ENCODE results near the gene TTLL11.

Gene TTLL11

DNA sequence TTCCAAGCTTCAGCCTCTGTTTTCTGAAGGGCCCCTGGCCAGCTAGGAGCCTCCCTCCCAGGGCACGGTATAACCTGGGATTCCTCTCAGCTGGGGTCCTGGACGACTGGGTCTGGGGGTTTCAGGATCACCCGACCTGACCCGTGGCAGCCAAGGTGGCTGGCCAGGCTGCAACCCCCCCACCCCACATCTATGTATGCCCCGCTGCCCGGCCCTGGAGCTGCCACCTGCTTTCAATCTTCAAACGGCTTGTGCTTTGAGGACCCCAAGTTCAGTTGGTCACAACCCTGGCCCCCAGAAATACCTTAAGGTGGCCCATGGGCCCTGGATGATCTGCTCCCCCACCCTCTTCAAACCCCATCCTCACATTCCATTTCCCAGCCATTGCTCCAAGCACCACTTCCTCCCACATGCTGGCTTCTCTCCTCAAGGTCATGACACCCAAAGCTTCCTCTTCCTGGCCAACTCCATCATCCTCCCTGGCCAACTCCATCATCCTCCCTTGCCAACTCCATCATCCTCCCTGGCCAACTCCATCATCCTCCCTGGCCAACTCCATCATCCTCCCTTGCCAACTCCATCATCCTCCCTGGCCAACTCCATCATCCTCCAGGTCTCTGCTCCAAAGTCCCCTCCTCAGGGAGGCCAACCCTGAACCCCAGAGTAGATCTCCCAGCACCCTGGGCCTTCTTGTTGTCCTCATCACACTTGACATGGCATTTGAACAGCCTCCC, 17.2 kb upstream of the TTLL11 start:
- DNase-seq (ENCODE audit: low read depth in 2 of 2), result no peak

DNA sequence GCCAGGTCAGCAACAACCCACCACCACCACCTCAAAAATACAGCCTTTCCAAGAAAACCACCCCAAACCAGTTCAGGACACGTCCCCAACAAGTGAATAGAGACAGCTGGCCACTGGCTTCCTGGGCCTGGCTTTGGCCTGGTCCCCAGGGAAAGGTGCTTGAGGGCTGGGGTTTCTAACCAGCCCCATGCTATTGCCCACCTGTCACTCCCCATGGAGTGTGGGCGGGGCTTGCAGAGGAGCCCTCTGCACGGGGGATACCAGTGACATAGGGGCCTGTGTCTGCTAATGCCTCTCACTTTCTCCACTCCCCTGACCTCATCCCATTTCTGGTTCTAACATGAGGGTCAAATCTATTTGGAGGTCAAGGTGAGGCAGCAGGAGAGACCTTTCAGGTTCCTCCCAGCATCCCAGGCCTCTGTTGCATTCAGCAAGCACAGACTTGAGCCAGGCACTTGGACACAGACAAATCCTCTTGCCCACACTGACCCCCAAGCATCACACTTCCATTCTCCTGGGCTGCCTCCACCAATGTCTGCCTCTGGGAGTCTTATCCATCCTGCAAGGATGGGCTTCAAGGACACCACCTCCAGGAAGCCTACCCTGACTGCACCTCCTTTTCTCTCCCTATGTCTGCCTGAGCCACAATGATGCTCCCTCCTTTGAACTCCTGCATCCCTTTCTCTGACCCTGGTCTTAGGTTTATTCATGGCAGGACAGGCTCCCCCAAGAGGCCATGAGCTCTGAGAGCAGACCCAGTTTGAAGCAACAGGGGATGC, 16.1 kb upstream of the TTLL11 start:
- no peak for DNase-seq (ENCODE audit: low read depth in 2 of 2)

DNA sequence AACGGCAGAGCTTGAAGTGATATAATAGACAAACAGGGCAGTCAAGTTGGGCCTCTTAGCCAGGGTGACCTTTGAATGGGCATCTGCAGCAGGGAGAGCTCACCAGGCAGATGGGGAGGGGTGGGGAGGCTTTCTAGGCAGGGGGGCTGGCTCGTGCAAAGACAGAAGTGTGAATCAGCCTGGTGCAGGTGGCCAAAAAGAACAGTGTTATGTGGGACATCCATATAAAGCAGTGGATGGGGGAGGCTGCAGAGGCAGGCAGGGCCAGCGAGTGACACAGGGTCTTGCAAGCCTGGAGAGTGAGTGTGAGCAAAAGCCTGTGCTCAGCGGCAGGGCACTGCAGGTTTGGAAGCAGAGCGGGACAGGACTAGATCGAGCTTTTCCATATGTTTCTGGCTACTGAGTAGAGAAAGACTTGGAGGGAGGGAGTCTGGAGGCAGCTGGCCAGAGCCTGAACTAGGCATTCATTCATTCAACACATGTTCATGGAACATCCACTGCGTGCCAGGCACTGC, 14.2 kb upstream of the TTLL11 start:
- no peak for DNase-seq (ENCODE audit: low read depth in 2 of 2)

DNA sequence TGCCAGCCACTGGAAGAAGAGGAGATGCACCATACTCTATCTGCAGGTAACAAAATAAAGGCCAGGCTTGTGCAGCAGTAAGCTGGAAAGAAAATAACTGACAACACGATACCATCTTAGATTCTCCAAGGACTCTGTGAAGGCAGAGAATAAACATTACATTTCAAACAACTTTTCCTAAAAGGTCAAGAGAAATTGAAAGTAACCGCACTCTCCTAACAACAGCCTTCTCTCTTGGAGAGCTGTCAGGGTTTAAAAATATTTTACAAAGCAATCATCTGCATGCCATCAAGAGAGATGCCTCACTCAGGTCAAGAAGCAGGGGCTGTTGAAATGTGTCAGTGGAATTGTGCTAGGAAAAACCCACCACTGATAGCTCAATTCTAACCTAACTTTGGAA, 13.5 kb upstream of the TTLL11 start:
- DNase-seq (ENCODE audit: low read depth in 2 of 2), result no peak

DNA sequence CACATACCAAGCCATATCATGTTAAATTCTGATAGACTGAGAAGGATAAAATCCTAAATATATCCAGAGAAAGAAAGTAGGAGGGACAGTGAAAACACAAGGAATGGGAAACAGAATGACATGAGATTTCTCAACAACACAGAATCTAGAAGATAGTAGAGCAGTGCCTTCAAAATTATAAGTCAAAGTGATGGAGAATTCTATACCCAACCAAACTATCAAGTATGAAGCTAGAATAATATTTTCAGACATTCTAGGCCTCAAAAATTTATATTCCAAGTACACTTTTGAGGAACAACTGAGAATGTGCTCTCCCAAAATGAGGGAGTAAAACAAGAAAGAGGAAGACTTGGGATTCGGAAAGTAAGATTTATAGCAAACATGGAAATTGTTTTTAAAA, 10.9 kb upstream of the TTLL11 start:
- no peak for DNase-seq (ENCODE audit: low read depth in 2 of 2)

DNA sequence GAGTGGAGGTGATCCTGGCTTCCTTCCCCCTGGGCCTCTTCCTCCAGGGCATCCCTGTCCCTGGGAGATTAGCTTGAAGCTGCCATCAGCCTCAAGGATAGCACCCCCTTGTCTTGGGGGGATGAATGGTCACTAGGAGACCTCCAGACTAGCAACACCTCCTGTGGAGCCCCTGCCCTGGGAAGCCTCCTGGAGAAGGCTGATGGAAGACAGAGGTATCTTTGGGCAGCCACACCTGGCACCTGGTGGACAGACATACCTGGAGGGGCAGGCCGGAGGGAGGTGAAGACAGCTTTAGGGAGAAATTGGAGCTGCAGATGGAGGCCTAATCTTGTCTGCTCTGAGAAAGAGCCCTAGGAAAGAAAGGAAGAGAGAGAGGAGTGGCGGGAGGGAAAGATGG, 9.0 kb upstream of the TTLL11 start:
- DNase-seq (ENCODE audit: low read depth in 2 of 2), result no peak

DNA sequence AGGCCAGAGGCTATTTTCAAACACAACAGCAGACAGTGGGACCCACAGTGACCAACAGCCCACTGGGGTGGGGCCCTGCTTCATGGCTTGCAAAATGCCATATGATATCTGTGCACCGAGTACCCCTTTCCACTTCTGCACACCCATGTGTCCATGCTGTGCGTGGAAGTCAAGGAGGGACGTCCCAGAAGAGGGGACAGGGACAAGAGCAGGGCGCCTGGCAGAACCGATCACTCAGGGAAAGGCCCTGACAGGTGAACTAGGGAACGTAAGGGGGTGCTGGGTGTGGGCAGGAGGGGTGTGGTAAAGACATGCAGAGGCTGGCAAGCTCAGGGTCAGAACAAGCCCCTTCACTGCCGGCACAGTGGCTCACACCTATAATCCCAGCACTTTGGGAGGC, 7.6 kb upstream of the TTLL11 start:
- DNase-seq (ENCODE audit: low read depth in 2 of 2), result no peak

DNA sequence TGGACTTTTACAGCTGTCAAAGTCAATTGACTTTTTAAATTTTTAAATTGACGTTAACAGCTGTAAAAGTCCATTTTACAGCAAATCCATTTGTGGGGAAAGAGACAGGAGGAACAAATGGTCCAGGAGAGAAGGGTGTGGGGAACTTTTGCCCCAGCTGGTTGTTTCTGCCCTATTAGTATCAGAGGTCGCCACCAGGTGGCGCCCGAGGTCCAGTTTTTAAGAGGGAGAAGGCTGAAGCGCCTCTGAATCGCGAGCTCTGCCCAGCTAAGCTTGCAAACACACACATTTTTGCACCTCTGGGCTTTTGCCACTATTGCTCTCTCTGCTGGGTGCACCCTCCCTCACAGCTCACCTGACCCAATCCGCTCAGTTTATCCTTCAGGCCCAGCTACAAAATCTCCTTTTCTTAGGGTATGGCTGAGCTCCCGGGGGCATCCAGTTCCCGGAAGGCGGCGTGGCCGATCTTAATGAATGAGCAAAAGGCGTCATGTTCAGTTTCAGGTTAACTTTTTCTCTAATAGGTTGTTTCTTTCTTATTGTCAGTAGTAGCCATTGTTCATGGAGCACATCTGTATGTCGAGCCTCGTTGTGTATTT, 6.3 kb upstream of the TTLL11 start:
- DNase-seq (ENCODE audit: low read depth in 2 of 2), result peak; percentile 43 to 63

DNA sequence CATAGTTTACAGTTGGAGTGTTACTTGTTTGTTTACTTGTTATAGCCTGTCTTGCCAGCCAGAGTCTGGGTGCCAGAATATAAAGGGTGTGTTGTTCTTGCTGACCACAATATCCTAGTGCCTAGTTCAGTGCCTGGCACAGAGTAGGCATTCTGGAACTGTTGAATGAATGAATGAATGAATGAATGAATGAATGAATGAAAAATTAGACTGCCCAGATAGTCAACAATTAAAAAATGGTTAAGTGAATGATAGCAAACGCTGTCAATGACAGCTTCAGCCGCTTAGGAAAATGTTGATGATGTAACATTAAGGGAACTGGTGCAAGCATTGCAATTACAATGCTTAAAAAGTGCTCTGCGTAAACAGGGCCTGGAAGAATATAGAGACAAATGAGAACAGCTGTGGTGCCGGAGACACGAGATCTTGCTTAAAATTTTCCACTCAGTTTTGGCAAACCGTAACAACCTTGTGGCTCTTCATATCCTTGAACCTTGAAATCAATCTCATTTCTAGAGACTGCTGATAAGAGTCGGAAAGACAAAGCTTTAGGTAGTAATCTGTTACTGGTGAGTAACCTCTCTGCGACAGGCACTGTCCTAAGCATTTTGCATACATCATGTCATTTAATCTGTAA, 4.7 kb upstream of the TTLL11 start:
- DNase-seq (ENCODE audit: low read depth in 2 of 2), result no peak

DNA sequence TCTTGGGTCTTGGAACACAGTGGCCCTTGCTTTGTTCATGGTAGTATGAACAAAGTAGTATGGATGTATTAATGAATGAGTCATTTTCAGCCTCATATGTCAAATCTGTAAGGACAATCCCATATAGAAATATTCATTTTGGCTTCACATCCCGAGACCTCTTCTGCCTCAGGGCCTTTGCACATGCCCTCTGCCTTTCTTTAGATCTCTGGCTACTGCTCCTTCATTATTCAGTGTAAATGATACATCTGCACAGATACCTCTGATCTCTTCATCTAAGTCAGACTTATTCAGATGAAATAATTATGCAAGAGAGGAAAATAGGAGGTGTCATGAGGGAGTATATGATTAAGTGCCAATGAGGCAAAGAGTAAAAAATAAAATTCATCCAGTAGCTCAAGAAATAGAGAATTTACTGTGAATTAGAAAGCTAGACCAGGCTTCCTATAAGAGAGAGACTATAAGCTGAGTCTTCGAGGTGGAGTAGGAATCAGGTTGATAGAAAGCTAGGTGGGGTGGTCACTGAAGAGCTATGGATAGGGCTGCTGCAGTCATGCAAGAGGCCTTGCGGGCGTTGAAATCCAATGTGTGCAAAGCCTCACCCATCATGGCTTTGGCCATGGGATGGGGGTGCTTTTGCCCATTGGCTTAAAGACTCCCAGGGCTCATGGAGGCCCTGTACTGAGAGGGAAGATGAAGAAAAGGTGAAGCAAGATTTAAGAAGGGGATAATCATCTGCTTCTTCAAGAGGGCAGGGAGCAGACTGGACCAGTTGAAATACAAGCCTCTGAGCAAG, 3.7 kb upstream of the TTLL11 start:
- DNase-seq (ENCODE audit: low read depth in 2 of 2), result no peak

DNA sequence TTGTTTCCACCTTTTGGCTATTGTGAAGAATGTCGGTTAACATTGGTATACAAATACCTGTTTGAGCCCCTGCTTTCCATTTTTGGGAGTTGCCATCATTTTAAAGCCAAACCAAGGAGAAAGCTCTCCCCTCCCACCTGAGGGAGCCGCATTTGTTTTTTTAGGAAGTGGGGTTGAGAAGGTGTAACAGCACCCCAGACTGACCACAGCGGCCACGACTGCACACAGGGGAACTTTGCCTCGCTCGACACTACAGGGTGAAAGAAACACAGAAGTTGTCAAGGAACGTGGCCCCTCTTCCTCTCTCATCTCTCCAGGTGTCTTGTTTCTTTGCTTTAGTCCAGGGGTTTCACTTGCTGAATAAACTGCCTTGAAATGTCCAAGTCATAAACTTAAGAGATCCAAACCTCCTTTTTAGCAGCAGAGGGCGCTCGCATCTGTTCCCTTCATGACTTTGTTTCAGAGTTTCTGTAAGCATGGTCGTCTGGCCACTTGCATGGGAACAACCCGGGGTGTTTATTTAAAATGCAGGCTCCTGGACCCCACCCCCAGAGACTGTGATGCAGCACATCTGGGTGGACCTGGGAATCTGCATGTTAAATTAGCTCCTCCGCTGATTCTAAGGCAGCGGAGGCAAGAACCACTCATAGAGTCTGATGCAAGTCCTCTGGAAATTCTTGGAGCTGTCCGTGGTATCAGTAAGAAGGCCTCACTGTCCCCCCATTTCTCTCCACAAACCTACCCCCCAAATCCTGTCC, 2.1 kb upstream of the TTLL11 start:
- DNase-seq (ENCODE audit: low read depth in 2 of 2), result peak in 1 of 2 donors; percentile 26

DNA sequence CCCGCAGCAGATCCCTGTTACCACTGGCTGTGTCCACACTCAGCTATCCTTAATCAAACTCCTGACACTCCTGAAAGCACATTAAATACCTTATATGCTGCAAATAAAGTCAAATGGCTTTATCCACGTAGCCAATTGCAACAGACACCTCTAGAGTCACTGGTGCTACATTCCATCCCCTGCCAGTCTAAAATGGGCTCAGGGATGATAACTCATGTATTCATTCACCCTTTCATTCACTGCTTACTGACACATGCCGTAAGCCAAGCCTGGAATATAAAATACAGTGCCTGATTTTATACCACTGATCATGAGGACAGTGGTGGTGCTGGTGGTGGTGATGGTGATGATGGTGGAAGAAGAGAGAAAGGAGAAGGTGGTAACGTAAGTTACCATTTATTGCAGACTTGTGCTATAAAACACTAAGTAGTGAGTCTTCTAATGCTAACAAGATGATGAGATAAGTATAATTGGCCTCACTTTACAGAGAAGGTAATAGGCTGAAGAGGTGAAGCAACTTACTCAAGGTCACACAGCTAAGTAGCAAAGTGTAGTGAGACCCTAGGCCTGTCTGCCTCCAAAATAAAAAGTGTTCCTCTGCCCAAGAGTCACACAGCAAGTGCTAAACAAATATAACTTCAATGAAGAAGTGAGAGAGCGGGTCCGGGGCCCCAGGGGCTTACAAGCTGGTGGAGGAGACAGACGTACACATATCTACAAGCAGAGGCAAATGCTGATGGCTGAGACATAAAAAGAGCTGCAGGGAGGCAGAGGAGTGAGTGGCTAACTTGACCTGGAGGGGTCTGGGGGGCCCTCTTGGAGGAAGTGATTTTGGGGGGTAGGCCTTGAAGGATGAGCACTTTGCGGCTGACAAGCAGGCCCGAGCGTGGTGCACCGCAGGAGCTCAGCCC, 1.2 kb downstream of the TTLL11 start:
- no peak for DNase-seq (ENCODE audit: low read depth in 2 of 2)

DNA sequence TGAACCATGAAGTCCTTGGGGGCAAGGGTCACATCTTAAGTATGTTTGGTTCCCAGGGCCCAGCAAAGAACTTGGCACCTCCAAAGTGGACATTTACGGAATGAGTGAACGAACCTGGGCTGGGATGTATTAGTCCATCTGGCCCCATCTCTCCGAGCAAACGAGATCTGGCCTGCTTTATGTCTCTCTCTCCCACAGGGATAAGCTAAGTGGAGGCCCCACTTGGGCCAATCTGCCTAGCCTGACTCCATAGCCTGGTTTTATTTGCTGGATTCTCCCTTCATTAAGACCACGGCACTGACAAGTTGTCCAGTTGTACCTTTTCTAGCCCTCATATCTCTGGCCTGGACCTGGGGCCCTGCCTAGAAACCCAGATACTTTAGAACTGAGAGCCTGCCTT, 2.1 kb downstream of the TTLL11 start:
- no peak for DNase-seq (ENCODE audit: low read depth in 2 of 2)

DNA sequence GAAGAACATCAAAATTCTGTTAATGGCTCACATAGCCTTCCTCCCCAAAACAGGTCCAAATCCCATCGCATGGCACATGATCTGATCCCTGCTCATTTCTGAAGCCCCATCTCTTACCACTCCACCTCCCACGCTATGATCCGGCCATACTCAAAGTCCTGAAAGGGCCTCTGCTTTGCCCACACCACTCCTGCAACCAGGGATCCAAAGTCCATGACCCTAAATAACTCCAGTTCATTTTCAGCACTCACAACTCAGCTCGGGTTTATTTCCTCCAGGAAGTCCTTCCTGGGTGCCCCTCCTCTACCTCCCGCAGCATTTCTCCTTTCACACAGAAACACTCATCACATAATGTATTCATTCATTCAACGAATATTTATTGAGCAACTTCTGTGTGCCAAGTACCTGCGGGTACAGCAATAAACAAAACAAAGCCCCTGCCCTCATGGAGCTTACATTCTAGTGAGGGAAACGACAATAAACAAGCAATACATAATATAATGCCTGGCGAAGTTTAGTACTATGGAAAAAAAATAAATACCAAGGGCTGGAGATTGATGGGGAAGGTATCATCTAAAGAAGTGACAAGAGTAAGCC, 2.7 kb downstream of the TTLL11 start:
- DNase-seq (ENCODE audit: low read depth in 2 of 2), result no peak

DNA sequence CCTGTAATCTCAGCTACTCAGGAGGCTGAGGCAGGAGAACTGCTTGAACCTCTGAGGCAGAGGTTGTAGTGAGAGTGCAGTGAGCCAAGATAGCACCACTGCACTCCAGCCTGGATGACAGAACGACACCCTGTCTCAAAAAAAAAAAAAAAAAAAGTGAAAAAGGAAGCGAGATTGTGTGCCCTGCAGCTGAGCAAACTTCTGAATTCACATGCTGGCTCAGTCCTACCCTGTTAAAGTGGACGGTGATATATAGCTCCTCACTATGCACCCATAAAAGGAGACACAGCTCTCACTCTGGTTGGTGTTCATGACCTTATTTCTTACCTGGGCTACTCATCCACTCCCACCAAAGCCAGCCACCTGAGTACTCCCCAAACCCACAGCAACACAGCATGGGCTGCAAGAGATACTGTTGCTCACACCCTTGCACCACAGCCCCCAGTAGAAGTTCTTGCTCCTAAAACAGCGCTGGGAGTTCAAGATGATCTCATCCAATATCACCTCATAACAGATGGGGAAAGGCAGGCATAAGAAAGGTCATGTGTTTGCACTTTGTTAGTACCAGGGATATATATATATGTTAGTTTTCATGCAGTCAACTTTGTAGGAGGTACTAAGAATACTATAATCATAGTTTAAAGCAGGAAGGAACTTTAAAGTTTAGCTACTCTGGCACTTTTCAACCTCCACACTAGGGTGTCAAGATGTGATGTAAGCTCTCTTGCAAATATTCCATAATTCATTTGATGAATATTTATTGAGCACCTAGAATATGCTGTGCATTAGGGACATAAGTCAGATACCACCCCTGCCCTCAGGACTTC, 4.0 kb downstream of the TTLL11 start:
- DNase-seq (ENCODE audit: low read depth in 2 of 2), result no peak

DNA sequence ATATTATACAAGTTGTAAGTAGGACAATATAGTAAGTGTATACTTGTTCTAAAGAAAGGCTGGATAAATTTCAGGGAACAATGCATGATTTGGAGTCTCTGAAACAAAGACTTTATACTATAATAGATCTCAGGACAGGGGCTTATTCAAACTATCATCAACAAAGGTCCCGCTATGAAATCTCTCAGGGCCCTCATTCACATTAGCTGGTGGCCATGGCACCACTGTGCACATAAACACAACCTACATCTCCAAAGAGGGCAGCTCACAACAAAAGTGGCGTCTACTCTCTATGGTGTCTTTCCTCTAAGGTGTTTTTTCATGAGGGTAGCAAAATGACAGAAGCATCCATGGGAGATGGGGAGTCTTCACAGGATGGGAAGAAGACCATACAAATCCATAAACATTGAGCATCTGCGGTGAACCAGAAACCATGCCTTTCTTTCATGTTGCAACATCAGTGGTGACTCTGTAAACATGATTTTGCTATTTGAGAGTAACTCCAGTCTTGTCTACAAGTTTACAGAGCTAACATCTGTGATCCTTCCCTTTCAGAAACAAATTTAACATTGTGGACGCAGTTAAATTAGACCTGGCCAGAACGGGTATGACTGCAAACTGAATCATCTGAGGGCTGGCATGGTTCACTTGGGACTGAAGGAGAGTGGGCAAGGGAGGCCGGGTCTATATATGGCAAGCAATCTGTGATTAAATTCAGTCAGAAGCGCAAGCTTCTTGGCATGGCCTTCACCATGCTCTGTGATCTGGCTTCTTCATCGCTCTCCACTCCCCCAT, 5.5 kb downstream of the TTLL11 start:
- DNase-seq (ENCODE audit: low read depth in 2 of 2), result no peak

DNA sequence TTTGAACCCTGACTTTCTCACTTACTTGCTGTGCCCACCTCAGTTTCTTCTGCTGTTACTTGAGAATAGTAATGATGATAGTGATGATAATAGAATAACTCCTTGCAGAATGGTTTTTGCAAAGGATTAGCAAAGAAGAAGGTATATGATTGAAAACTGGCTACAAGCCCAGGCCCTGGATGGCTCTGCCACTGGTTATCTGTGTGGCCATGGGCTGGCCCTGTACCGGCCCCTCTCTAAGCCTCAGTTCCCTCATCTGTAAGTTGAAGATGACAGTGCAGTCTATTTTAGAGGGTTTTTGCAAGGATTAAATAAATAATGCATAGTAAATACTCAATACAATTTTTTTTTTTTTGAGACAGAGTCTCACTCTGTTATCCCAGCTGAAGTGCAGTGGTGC, 6.2 kb downstream of the TTLL11 start:
- DNase-seq (ENCODE audit: low read depth in 2 of 2), result no peak

DNA sequence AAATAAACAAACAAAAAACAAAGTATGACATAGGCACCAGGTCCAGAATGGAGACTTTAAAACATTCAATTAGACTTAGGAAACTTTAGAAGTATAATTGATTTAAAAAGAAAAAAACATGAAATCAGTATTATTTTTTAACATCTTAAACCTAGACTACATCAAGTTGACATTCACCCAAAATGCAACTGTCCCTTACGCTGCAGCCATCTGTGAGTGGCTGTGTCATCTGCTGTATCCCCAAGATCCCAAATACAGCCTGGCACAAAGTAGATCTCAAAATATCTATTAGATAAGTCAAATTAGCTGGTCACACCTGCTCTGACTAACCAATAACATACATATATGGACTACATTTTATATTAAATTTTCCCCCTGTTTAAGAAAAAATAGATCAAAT, 7.8 kb downstream of the TTLL11 start:
- no peak for DNase-seq (ENCODE audit: low read depth in 2 of 2)
